HEK293 (cell line): ENCODE measurements around the gene KCTD17.

Source experiments
- CTCF ChIA-PET: fragments of 350-600 bp; formaldehyde crosslinking; extraction: SDS; loops from one replicate; lab custom pipeline; 2021; ENCODE audit warnings: antibody characterized with exemption; lab: Yijun Ruan, JAX
- POLR2A ChIA-PET: fragments of 300-600 bp; formaldehyde crosslinking; extraction: SDS; loops from one replicate; lab custom pipeline; 2020; ENCODE audit warnings: antibody characterized with exemption, inconsistent platforms; lab: Yijun Ruan, JAX
- H3K27ac ChIP-seq: fragments of 200-500 bp; sonication (Bioruptor generic); 2 replicates; pipeline ENCODE4 v1.5.1; 2014; ENCODE audit warnings: low read depth, low read length, control low read depth, inconsistent platforms; ENCODE audit errors: extremely low read depth
- H3K36me3 ChIP-seq, 2 experiments: fragments of 200-500 bp in 1 of 2; sonication (Bioruptor generic) in 1 of 2; 1 replicate in 1 of 2; 2 replicates in 1 of 2; pipeline ENCODE4 v1.5.1; 2014 to 2017; ENCODE audit warnings: inconsistent platforms in 2 of 2, low read length in 2 of 2; ENCODE audit not compliant: control insufficient read depth in 2 of 2, insufficient read depth in 1 of 2
- H3K4me1 ChIP-seq: fragments of 200-500 bp; sonication (Bioruptor generic); 2 replicates; pipeline ENCODE4 v1.5.1; 2014; ENCODE audit warnings: mild to moderate bottlenecking, low read length, inconsistent platforms; ENCODE audit not compliant: control insufficient read depth, insufficient read depth
- H3K4me3 ChIP-seq: 2 replicates; pipeline ENCODE4 v1.5.1; 2011; ENCODE audit warnings: low read depth, mild to moderate bottlenecking, control low read depth, low read length, moderate library complexity
- H3K9me3 ChIP-seq: fragments of 200-500 bp; sonication (Bioruptor generic); 2 replicates; pipeline ENCODE4 v1.5.1; 2014; ENCODE audit warnings: low read depth, low read length, inconsistent platforms; ENCODE audit not compliant: control insufficient read depth, insufficient read depth
- OSR2 ChIP-seq: fragments of 450-650 bp; formaldehyde crosslinking; IDR thresholded peaks from 2 replicates; pipeline ENCODE4 v1.5.1; 2016; ENCODE audit warnings: missing biosample characterization, missing genetic modification characterization
- SALL2 ChIP-seq: fragments of 450-650 bp; formaldehyde crosslinking; IDR thresholded peaks from 2 replicates; pipeline ENCODE4 v1.5.0; 2017; ENCODE audit warnings: missing biosample characterization, mild to moderate bottlenecking, missing genetic modification characterization, borderline replicate concordance
- ZFP41 ChIP-seq: fragments of 450-650 bp; formaldehyde crosslinking; IDR thresholded peaks from 2 replicates; pipeline ENCODE4 v1.5.1; 2016; ENCODE audit warnings: missing biosample characterization, missing genetic modification characterization, borderline replicate concordance
- ZFP69B ChIP-seq: fragments of 450-650 bp; formaldehyde crosslinking; IDR thresholded peaks from 2 replicates; pipeline ENCODE4 v1.5.1; 2016; ENCODE audit warnings: missing biosample characterization, missing genetic modification characterization
- ZNF132 ChIP-seq: fragments of 450-650 bp; formaldehyde crosslinking; IDR thresholded peaks from 2 replicates; pipeline ENCODE4 v1.5.1; 2017; ENCODE audit warnings: missing biosample characterization, missing genetic modification characterization, borderline replicate concordance
- ZNF248 ChIP-seq: fragments of 450-650 bp; formaldehyde crosslinking; IDR thresholded peaks from 2 replicates; pipeline ENCODE4 v1.5.1; 2017; ENCODE audit warnings: missing biosample characterization, missing genetic modification characterization
- ZNF555 ChIP-seq: fragments of 450-650 bp; formaldehyde crosslinking; conservative IDR thresholded peaks from 2 replicates; pipeline ENCODE4 v1.5.1; 2017; ENCODE audit warnings: missing biosample characterization, mild to moderate bottlenecking, missing genetic modification characterization, inconsistent platforms
- ZNF585B ChIP-seq: fragments of 450-650 bp; formaldehyde crosslinking; IDR thresholded peaks from 2 replicates; pipeline ENCODE4 v1.5.1; 2016; ENCODE audit warnings: missing biosample characterization, missing genetic modification characterization
- ZNF596 ChIP-seq: fragments of 450-650 bp; IDR thresholded peaks from 2 replicates; pipeline ENCODE4 v1.5.0; 2018; ENCODE audit warnings: missing biosample characterization, mild to moderate bottlenecking, missing genetic modification characterization, moderate library complexity
- ZNF658 ChIP-seq: fragments of 450-650 bp; formaldehyde crosslinking; IDR thresholded peaks from 2 replicates; pipeline ENCODE4; 2016; ENCODE audit warnings: missing biosample characterization, missing genetic modification characterization
- ZNF664 ChIP-seq: fragments of 450-650 bp; formaldehyde crosslinking; IDR thresholded peaks from 2 replicates; pipeline ENCODE4 v1.5.1; 2016; ENCODE audit warnings: missing biosample characterization, missing genetic modification characterization
- ZNF791 ChIP-seq: fragments of 450-650 bp; formaldehyde crosslinking; IDR thresholded peaks from 2 replicates; pipeline ENCODE4 v1.5.1; 2016; ENCODE audit warnings: missing biosample characterization, missing genetic modification characterization
- ZNF792 ChIP-seq: fragments of 450-650 bp; formaldehyde crosslinking; IDR thresholded peaks from 2 replicates; pipeline ENCODE4 v1.5.1; 2016; ENCODE audit warnings: missing biosample characterization, missing genetic modification characterization
- TF ChIP-seq, protein P1 (sequence below): fragments of 450-650 bp; formaldehyde crosslinking; IDR thresholded peaks from 2 replicates; pipeline ENCODE4 v1.5.1; 2016; ENCODE audit warnings: missing biosample characterization, missing genetic modification characterization, low read depth
- TF ChIP-seq, protein P2 (sequence below): fragments of 450-650 bp; formaldehyde crosslinking; IDR thresholded peaks from 2 replicates; pipeline ENCODE4 v1.5.1; 2016; ENCODE audit warnings: missing biosample characterization, missing genetic modification characterization
- TF ChIP-seq, protein P3 (sequence below): fragments of 450-650 bp; formaldehyde crosslinking; IDR thresholded peaks from 2 replicates; pipeline ENCODE4 v1.5.1; 2016; ENCODE audit warnings: missing biosample characterization, missing genetic modification characterization
- TF ChIP-seq, protein P4 (sequence below): fragments of 450-650 bp; formaldehyde crosslinking; IDR thresholded peaks from 2 replicates; pipeline ENCODE4 v1.5.1; 2016; ENCODE audit warnings: missing biosample characterization, missing genetic modification characterization
- TF ChIP-seq, protein P5 (sequence below): fragments of 450-650 bp; formaldehyde crosslinking; IDR thresholded peaks from 2 replicates; pipeline ENCODE4 v1.5.1; 2016; ENCODE audit warnings: missing biosample characterization, missing genetic modification characterization
- TF ChIP-seq, protein P6 (sequence below): fragments of 450-650 bp; formaldehyde crosslinking; IDR thresholded peaks from 2 replicates; pipeline ENCODE4 v1.5.1; 2016; ENCODE audit warnings: missing biosample characterization, missing genetic modification characterization
- TF ChIP-seq, protein P7 (sequence below): fragments of 450-650 bp; formaldehyde crosslinking; IDR thresholded peaks from 2 replicates; pipeline ENCODE4 v1.5.1; 2016; ENCODE audit warnings: missing biosample characterization, missing genetic modification characterization

KCTD17 gene

DNA sequence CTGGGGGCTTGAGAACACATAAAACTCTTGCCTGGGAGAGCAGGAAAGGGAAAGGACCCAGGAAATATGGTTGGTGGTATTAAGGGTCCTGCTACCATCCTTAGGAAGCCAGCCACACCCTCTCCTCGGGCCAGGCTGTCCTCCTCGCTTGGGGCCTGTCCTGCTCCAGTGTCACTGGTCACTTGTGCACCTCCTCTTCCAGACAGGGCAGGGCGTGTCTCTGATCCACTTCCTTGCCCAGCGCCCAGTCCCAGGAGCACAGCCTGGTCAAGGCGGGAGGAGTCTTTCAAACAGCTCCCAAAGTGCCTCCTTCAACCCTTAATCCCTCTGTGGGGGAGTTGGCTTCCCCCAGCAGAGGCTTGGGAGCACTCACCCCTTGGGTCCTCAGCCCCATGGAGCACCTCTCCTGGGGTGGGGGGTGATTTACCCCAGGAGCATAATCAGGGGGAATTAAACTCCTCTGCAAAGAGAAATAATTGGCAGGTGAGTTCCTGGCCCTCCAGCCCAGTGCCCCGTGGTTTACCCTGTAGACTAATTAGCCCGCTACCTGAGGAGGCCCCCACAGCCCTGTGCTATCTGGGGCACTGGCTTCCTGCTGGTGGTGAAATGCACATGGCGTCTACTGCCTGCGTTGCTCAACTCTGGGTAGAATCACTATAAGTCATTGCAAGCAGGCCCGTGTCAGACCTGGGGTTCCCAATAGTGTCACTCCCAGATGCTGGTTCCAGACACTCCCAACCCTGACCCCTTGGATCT lies 49.9 kb downstream of the KCTD17 start (continued):
- TF ChIP-seq, protein P1, sequence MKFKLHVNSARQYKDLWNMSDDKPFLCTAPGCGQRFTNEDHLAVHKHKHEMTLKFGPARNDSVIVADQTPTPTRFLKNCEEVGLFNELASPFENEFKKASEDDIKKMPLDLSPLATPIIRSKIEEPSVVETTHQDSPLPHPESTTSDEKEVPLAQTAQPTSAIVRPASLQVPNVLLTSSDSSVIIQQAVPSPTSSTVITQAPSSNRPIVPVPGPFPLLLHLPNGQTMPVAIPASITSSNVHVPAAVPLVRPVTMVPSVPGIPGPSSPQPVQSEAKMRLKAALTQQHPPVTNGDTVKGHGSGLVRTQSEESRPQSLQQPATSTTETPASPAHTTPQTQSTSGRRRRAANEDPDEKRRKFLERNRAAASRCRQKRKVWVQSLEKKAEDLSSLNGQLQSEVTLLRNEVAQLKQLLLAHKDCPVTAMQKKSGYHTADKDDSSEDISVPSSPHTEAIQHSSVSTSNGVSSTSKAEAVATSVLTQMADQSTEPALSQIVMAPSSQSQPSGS (tag by site-specific recombination) = no peak
- TF ChIP-seq ZNF596 (tag by site-specific recombination) = no peak
- TF ChIP-seq, protein P2, sequence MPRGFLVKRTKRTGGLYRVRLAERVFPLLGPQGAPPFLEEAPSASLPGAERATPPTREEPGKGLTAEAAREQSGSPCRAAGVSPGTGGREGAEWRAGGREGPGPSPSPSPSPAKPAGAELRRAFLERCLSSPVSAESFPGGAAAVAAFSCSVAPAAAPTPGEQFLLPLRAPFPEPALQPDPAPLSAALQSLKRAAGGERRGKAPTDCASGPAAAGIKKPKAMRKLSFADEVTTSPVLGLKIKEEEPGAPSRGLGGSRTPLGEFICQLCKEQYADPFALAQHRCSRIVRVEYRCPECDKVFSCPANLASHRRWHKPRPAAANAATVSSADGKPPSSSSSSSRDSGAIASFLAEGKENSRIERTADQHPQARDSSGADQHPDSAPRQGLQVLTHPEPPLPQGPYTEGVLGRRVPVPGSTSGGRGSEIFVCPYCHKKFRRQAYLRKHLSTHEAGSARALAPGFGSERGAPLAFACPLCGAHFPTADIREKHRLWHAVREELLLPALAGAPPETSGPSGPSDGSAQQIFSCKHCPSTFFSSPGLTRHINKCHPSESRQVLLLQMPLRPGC = no peak
- TF ChIP-seq, protein P3, sequence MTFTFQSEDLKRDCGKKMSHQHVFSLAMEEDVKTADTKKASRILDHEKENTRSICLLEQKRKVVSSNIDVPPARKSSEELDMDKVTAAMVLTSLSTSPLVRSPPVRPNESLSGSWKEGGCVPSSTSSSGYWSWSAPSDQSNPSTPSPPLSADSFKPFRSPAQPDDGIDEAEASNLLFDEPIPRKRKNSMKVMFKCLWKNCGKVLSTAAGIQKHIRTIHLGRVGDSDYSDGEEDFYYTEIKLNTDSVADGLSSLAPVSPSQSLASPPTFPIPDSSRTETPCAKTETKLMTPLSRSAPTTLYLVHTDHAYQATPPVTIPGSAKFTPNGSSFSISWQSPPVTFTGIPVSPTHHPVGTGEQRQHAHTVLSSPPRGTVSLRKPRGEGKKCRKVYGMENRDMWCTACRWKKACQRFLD (tag by site-specific recombination) = no peak

DNA sequence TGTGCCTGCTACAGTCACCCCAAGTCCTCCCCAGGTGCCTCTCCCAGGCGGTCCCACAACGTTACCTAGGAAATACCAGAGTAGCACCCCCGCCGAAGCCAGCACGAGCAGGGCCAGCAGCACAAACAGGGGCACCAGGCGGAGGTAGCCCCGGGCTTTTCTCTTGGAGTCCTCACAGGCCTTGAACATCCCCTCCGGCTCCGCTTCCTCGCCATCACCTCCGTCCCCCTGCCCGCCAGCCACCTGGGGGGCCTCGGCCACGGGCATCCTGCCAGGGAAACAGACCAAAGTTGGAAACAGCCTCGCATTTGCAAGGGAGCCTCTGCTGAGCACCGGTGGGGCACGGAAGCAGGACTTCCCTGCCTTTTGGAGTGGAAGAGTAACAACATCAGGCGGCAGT lies 51.6 kb downstream of the KCTD17 start:
- H3K36me3 ChIP-seq = no peaks in the 10 kb centered on the region
- H3K4me3 ChIP-seq = no peak overlapping the region
- H3K4me1 ChIP-seq = no peaks in the 10 kb centered on the region; the same call in 1 of the 2 replicates
- POLR2A ChIA-PET = no interaction called here
- TF ChIP-seq, protein P4, sequence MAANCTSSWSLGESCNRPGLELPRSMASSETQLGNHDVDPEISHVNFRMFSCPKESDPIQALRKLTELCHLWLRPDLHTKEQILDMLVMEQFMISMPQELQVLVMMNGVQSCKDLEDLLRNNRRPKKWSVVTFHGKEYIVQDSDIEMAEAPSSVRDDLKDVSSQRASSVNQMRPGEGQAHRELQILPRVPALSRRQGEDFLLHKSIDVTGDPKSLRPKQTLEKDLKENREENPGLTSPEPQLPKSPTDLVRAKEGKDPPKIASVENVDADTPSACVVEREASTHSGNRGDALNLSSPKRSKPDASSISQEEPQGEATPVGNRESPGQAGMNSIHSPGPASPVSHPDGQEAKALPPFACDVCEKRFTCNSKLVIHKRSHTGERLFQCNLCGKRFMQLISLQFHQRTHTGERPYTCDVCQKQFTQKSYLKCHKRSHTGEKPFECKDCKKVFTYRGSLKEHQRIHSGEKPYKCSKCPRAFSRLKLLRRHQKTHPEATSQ (tag by site-specific recombination) = no peak
- TF ChIP-seq, protein P5, sequence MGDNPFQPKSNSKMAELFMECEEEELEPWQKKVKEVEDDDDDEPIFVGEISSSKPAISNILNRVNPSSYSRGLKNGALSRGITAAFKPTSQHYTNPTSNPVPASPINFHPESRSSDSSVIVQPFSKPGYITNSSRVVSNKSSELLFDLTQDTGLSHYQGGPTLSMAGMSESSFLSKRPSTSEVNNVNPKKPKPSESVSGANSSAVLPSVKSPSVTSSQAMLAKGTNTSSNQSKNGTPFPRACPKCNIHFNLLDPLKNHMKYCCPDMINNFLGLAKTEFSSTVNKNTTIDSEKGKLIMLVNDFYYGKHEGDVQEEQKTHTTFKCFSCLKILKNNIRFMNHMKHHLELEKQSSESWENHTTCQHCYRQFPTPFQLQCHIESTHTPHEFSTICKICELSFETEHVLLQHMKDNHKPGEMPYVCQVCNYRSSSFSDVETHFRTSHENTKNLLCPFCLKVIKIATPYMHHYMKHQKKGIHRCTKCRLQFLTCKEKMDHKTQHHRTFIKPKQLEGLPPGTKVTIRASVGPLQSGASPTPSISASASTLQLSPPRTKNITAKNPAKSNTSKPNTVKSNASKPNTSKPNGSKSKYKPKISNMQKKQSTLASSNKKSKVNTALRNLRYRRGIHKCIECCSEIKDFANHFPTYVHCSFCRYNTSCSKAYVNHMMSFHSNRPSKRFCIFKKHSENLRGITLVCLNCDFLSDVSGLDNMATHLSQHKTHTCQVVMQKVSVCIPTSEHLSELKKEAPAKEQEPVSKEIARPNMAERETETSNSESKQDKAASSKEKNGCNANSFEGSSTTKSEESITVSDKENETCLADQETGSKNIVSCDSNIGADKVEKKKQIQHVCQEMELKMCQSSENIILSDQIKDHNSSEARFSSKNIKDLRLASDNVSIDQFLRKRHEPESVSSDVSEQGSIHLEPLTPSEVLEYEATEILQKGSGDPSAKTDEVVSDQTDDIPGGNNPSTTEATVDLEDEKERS (tag by site-specific recombination) = no peak
- TF ChIP-seq ZFP69B (tag by site-specific recombination) (no peak), ZNF664 (no peak), ZNF585B (tag by site-specific recombination) (no peak), ZNF132 (tag by site-specific recombination) (no peak), ZNF791 (tag by site-specific recombination) (no peak), SALL2 (tag by site-specific recombination) (no peak), ZNF658 (tag by site-specific recombination) (no peak), ZFP41 (tag by site-specific recombination) (no peak), OSR2 (tag by site-specific recombination) (no peak), ZNF555 (tag by site-specific recombination) (no peak), ZNF248 (no peak), ZNF792 (tag by site-specific recombination) (no peak)
- TF ChIP-seq, protein P6, sequence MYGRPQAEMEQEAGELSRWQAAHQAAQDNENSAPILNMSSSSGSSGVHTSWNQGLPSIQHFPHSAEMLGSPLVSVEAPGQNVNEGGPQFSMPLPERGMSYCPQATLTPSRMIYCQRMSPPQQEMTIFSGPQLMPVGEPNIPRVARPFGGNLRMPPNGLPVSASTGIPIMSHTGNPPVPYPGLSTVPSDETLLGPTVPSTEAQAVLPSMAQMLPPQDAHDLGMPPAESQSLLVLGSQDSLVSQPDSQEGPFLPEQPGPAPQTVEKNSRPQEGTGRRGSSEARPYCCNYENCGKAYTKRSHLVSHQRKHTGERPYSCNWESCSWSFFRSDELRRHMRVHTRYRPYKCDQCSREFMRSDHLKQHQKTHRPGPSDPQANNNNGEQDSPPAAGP = no peak
- TF ChIP-seq, protein P7, sequence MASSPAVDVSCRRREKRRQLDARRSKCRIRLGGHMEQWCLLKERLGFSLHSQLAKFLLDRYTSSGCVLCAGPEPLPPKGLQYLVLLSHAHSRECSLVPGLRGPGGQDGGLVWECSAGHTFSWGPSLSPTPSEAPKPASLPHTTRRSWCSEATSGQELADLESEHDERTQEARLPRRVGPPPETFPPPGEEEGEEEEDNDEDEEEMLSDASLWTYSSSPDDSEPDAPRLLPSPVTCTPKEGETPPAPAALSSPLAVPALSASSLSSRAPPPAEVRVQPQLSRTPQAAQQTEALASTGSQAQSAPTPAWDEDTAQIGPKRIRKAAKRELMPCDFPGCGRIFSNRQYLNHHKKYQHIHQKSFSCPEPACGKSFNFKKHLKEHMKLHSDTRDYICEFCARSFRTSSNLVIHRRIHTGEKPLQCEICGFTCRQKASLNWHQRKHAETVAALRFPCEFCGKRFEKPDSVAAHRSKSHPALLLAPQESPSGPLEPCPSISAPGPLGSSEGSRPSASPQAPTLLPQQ (tag by site-specific recombination) = no peak
- H3K9me3 ChIP-seq = no peaks in the 10 kb centered on the region
- CTCF ChIA-PET = no interaction called here
- no peak overlapping the region for H3K27ac ChIP-seq
